Measurements from ENCODE around the gene SMOC1.

The SMOC1 gene

DNA sequence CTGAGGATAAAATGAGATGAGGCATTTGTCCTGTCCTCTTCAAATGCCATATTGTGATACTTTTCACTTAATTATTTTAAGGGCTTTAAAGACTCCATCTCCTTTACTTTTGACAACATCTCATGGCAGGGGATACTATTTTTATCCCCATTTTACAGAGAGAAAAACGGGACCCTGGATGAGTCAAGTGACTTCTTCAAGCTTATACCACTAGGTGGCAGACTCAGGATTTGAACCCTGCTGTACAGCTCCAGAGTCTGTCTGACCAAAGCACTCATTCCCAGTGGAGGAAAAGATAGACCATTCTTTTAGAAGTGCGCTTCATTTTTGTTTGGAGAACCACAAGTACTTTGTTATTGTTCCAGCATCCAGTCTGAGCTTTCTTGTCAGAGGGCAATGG is 1.7 kb upstream of the SMOC1 start:
- no peak for DNase-seq
- Mint-ChIP-seq H3K4me3 (no peak overlapping the region), H3K4me1 (peaks cover 43% of the 10 kb centered on the region)

DNA sequence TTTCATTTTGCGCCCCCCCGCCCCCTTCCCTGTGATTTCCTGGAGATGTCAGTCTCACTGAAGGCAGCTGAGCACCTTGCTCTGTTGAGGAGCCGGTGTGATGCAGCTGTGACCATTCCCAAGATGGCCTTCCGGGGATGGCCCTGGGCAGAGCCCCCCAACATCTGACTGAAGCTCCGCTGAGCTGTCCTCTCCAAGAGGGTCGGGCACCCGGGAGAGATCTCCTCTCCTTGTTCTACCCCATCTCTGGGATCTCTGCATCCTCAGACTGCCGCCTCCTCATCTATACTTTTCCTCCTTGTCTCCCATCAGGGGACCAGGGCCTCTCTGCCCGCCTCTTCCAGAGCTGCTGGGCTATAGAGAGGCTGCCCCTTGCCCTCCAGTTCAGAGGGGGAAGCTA is 965 bp upstream of the SMOC1 start:
- Mint-ChIP-seq H3K4me1 (peaks cover 51% of the 10 kb centered on the region), H3K9me3 (peaks cover 13% of the 10 kb centered on the region), H3K27me3 (ENCODE audit: low read depth, poor library complexity) (peaks cover 14% of the 10 kb centered on the region), H3K4me3 (peak overlapping the region; percentile 67), H3K36me3 (ENCODE audit: low read depth) (peaks cover 9% of the 10 kb centered on the region), H3K27ac (no peak overlapping the region)
- DNase-seq, result no peak
- TF ChIP-seq, protein P1, sequence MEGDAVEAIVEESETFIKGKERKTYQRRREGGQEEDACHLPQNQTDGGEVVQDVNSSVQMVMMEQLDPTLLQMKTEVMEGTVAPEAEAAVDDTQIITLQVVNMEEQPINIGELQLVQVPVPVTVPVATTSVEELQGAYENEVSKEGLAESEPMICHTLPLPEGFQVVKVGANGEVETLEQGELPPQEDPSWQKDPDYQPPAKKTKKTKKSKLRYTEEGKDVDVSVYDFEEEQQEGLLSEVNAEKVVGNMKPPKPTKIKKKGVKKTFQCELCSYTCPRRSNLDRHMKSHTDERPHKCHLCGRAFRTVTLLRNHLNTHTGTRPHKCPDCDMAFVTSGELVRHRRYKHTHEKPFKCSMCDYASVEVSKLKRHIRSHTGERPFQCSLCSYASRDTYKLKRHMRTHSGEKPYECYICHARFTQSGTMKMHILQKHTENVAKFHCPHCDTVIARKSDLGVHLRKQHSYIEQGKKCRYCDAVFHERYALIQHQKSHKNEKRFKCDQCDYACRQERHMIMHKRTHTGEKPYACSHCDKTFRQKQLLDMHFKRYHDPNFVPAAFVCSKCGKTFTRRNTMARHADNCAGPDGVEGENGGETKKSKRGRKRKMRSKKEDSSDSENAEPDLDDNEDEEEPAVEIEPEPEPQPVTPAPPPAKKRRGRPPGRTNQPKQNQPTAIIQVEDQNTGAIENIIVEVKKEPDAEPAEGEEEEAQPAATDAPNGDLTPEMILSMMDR (IDR thresholded peaks at IDR 0.05), result no peak

More for the DNA sequence above, 1.7 kb upstream of the SMOC1 start:
- Mint-ChIP-seq H3K36me3 (ENCODE audit: low read depth) (peaks cover 1% of the 10 kb centered on the region), H3K27ac (no peak overlapping the region), H3K9me3 (peaks cover 7% of the 10 kb centered on the region), H3K27me3 (ENCODE audit: low read depth, poor library complexity) (peaks cover 14% of the 10 kb centered on the region)
- TF ChIP-seq, protein P1 (IDR thresholded peaks at IDR 0.05), result peak; percentile 41

DNA sequence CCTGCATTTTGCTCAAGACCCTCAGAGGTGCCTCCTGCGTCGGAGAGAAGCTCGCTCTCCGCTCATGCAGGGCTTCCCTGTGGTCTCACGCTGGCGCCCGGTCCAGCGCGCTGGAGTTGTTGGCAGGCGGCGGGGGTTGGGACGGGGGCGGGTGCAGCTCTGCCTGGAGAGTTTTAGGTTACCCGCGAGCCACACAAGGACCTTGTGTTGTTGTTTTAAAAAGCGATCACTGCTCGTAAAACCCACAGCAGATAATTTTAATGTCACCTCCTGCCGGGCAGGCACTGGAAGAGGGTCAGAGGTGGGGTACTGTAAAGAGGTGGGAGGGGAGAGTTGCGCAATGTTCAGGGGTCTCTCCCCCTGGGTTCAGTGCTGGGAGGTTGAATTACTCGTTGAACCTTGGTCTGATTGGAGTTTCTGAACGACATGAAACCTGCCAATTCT is 850 bp downstream of the SMOC1 start:
- H3K36me3 Mint-ChIP-seq (ENCODE audit: low read depth), result peaks cover 25% of the 10 kb centered on the region
- H3K4me3 Mint-ChIP-seq, result peak overlapping the region; percentile 95
- H3K9me3 Mint-ChIP-seq, result peaks cover 23% of the 10 kb centered on the region
- H3K27me3 Mint-ChIP-seq (ENCODE audit: low read depth, poor library complexity), result peaks cover 7% of the 10 kb centered on the region
- peaks cover 66% of the 10 kb centered on the region for H3K4me1 Mint-ChIP-seq
- H3K27ac Mint-ChIP-seq, result peak overlapping the region; percentile 98
- peak; percentile 64 for DNase-seq
- TF ChIP-seq, protein P1 (IDR thresholded peaks at IDR 0.05), result no peak

DNA sequence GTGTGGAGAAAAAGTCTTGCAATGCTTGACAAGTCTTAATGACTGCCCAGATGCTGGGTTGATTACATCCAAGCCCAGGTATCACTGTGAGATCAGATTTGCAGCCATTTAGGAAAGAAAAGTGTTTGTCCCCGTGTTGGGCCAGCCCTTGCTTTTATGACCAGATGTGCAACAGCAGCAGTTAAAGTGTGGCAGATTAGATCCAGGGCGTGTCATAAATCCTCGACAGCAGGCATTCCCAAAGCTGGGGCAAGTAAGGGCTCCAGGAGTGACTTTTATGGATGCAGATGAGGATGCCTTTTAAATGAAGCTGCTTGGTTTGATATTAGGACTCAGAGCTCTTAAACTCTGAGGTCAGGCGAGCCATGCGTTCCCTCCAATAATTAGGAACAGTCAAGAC is 1.7 kb downstream of the SMOC1 start:
- H3K9me3 Mint-ChIP-seq, result peaks cover 30% of the 10 kb centered on the region
- peak overlapping the region; percentile 95 for H3K4me3 Mint-ChIP-seq
- no peak for DNase-seq
- peaks cover 68% of the 10 kb centered on the region for H3K4me1 Mint-ChIP-seq
- H3K27me3 Mint-ChIP-seq (ENCODE audit: low read depth, poor library complexity), result peaks cover 7% of the 10 kb centered on the region
- TF ChIP-seq, protein P1 (IDR thresholded peaks at IDR 0.05), result no peak
- peaks cover 32% of the 10 kb centered on the region for H3K36me3 Mint-ChIP-seq (ENCODE audit: low read depth)
- peak overlapping the region; percentile 98 for H3K27ac Mint-ChIP-seq

DNA sequence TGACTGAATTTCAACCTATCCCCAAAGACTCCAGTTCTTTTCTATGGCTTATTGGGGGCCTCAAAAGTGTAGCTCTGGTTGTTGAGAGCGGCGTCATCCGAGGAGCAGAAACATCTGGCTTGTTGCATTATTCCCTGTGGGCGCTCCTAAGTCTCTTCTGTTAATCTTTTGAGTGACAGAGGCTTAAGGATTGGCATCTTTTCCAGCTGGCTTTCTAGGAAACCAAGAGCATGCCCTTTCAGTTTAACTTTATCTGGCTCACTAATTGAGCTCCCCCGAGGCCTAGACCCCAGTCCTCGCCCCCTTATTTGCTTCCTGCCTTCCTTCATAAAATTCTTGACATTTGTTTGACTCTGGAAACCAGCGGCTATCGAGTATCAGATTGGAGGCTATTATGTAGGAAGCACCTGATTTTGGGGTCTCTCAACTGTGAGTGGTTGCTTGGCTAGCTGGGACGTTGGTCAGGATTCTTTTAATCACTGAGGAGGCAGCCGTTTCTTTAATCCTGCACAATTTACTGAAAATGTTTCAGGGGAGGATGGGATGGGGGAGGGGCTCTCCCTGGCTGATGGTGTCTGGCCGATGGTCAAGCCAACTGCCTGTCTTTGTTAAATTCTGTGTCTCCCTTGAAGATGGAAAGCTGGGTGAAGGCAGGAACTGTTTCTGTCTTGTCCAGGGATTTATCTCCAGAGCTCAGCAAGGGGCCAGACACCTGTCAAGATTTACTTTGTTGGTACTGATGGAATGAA is 3.1 kb downstream of the SMOC1 start:
- peak overlapping the region; percentile 35 for H3K27ac Mint-ChIP-seq

More for the DNA sequence above, 3.1 kb downstream of the SMOC1 start:
- peaks cover 7% of the 10 kb centered on the region for H3K27me3 Mint-ChIP-seq (ENCODE audit: low read depth, poor library complexity)
- H3K4me1 Mint-ChIP-seq, result peaks cover 82% of the 10 kb centered on the region
- DNase-seq, result no peak
- TF ChIP-seq, protein P1 (IDR thresholded peaks at IDR 0.05), result no peak
- H3K9me3 Mint-ChIP-seq, result peaks cover 36% of the 10 kb centered on the region
- H3K36me3 Mint-ChIP-seq (ENCODE audit: low read depth), result peaks cover 46% of the 10 kb centered on the region
- H3K4me3 Mint-ChIP-seq, result peak overlapping the region; percentile 95
